ENCODE data around the gene TTF2. TPM values are rescaled to one million over a fixed set of nuclear protein-coding genes. Genes with fewer than 3 reads are reported as not detected.
A peak's percentile ranks its signal among the peaks of the same experiment; 100 is the strongest.

Gene TTF2
- total and polyA plus RNA-seq, 4 experiments from 2014 or later: 5.7 to 29.5 (median 20.2) TPM

DNA sequence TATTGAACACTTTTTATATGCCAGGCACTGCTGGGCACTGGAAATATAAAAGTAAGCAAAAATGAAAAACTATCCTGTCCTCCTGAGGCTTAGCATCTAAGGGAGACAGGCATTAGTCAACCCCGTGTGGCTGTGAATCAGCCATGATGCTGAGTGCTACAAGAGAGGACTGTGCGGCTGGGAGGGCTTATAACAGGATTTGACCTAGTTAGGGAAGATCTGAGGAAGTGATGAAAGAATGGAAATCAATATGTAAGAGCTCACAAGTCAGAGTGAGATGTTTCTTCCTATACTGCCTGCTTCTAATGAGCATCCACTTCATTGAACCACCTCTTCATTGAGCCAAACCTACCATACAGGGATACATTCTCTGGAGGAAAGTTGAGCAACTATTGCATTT lies 46.4 kb downstream of the TTF2 start:
- Mint-ChIP-seq H3K27me3 (no peaks in the 10 kb centered on the region), H3K4me1 (peaks cover 10 to 23% (median 14%) of the 10 kb centered on the region in 4 donors), H3K36me3 (peaks cover 19 to 26% of the 10 kb centered on the region in 2 donors), H3K4me3 (no peak overlapping the region), H3K27ac (peak overlapping the region in 1 of 7 donors; percentile 44), H3K9me3 (no peaks in the 10 kb centered on the region)
- intact Hi-C loops (cut with micrococcal nuclease): no loop called here
- Histone ChIP-seq H3K4me3 (ENCODE audit: low read length in 2 of 2) (no peak overlapping the region), H3K36me3 (ENCODE audit: insufficient read depth, low read length) (no peaks in the 10 kb centered on the region), H3K9me3 (ENCODE audit: control insufficient read depth in 1 of 2, low read length in 2 of 2) (no peaks in the 10 kb centered on the region), H3K4me1 (ENCODE audit: insufficient read depth, low read length) (no peaks in the 10 kb centered on the region), H3K27ac (ENCODE audit: low read depth, low read length) (no peak overlapping the region), H3K27me3 (ENCODE audit: insufficient read depth, low read length) (no peaks in the 10 kb centered on the region)
- peak in 1 of 5 donors; percentile 42 for DNase-seq
- ChIA-PET POLR2A (ENCODE audit: partially characterized antibody) (no interaction called here), CTCF (ENCODE audit: partially characterized antibody) (no interaction called here)

DNA sequence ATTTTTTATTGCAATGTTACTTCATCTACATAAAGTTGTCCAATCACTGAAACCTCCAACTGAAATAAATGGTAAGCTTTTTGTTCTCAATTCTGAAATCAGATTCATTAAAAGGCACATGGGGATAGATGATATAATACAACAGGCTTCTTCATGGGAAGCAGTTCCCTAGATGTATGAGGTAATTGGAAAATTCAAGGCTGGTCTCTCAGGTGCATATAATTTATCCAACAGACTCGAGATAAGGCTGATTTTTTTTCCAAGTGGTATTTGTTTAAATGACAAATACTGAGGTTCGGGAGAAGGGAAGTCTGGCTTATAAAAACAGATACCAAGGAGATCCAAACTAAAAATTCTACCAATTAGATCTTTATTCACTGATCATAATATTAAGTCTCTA lies 47.2 kb downstream of the TTF2 start:
- Histone ChIP-seq H3K4me3 (ENCODE audit: low read length in 2 of 2) (no peak overlapping the region), H3K36me3 (ENCODE audit: insufficient read depth, low read length) (no peaks in the 10 kb centered on the region), H3K27me3 (ENCODE audit: insufficient read depth, low read length) (no peaks in the 10 kb centered on the region), H3K4me1 (ENCODE audit: insufficient read depth, low read length) (no peaks in the 10 kb centered on the region), H3K9me3 (ENCODE audit: control insufficient read depth in 1 of 2, low read length in 2 of 2) (no peaks in the 10 kb centered on the region), H3K27ac (ENCODE audit: low read depth, low read length) (no peak overlapping the region)
- Mint-ChIP-seq H3K4me1 (peaks cover 10 to 23% (median 12%) of the 10 kb centered on the region in 4 donors), H3K27me3 (no peaks in the 10 kb centered on the region), H3K36me3 (peaks cover 11 to 18% of the 10 kb centered on the region in 2 donors), H3K9me3 (no peaks in the 10 kb centered on the region), H3K4me3 (no peak overlapping the region), H3K27ac (no peak overlapping the region)
- CTCF ChIA-PET (ENCODE audit: partially characterized antibody): no interaction called here
- no peak for DNase-seq
- POLR2A ChIA-PET (ENCODE audit: partially characterized antibody): no interaction called here
- intact Hi-C loops (cut with micrococcal nuclease): no loop called here

DNA sequence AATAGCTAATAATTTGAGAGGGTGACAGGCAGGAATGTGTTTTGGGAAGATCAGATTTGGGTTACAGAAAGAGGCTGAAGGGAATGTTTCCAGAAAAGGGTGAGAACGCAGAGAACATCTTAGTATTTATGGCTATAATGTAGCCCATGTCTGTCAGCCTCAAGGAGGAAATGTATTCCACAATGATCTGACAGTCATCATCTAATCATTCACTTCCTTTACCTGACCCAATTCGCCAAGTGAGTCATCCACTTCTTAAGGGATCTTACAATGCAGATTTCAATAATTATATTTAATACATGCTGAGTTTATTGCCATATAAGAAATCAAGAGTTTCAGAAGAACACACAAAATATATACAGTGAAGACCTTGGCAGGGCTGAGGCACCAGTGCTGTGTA lies 50.6 kb downstream of the TTF2 start:
- Mint-ChIP-seq H3K36me3 (peaks cover 0 to 3% of the 10 kb centered on the region in 2 donors), H3K4me1 (peaks cover 18 to 33% (median 21%) of the 10 kb centered on the region in 4 donors), H3K27ac (peak overlapping the region in 2 of 7 donors; percentile 24 to 72), H3K27me3 (no peaks in the 10 kb centered on the region), H3K9me3 (no peaks in the 10 kb centered on the region), H3K4me3 (no peak overlapping the region)
- ChIA-PET POLR2A (ENCODE audit: partially characterized antibody) (no interaction called here), CTCF (ENCODE audit: partially characterized antibody) (interaction anchor here (0.7 to 1.5 kb wide), 4 partner anchors 11 to 18 kb away, joined by 3 to 7 read pairs (median 6); no protein-coding TSS in a partner anchor)
- Histone ChIP-seq H3K36me3 (ENCODE audit: insufficient read depth, low read length) (no peaks in the 10 kb centered on the region), H3K27ac (ENCODE audit: low read depth, low read length) (no peak overlapping the region), H3K4me3 (ENCODE audit: low read length in 2 of 2) (no peak overlapping the region), H3K9me3 (ENCODE audit: control insufficient read depth in 1 of 2, low read length in 2 of 2) (no peaks in the 10 kb centered on the region), H3K27me3 (ENCODE audit: insufficient read depth, low read length) (no peaks in the 10 kb centered on the region), H3K4me1 (ENCODE audit: insufficient read depth, low read length) (peaks cover 11% of the 10 kb centered on the region)
- DNase-seq: no peak
- intact Hi-C loops (cut with micrococcal nuclease): no loop called here

DNA sequence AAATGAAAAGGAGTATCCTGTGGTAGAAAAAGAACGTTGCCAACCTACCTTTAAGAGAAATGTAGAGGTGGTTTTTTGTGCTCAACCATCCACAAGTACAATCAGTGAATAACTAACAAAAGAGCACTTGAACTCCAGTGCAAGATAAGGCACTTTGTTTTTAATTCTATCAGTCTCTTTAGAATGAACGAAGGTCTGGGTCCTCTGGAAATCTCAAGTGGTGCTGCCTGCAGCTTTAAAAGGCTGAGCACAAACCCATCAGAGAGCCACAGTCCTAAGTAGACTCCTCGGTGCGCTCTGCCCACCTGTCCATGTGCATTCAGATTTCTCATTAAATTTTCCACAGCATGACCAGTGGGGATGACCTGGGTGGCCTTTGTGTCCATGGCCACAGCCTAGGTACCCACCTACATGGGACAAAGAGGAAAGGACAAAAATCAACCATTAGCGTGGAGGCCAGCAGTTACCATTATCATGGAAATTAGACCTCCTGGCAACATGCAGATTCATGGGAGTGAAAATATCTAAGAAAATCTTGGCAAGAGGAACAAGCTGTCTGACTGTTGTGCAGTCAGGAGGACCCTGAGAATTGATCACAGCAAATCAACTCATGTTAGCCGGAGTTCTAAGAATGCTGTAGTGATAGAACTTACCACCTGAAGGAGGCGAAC lies 52.1 kb downstream of the TTF2 start:
- H3K4me3 Mint-ChIP-seq: no peak overlapping the region
- CTCF ChIA-PET (ENCODE audit: partially characterized antibody): interaction anchor here (1.3 kb wide), 1 partner anchor 10 kb away, joined by 7 read pairs; no protein-coding TSS in a partner anchor

DNA sequence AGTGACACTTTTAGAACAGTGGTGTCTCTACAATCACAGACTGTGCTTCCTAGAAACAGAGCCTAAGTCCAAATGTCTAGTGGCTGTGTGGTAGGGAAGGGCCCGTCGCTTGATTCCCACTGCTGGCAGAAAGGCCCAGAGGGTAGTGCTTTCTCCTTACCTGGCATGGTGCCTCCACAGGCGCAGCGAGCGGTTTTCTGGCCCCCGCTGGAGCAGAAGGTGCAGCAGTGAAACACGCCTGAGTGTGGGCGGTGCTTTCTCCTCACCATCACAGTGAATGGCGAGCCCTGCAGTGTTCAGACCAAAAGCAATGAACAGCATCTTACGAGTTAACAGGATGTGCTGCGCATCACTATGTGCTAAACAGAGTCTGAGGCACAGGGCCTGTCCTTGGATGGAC lies 53.1 kb downstream of the TTF2 start:
- Mint-ChIP-seq H3K36me3 (no peaks in the 10 kb centered on the region), H3K27ac (peak overlapping the region in 2 of 7 donors; percentile 7 to 21), H3K4me1 (peaks cover 14 to 28% (median 19%) of the 10 kb centered on the region in 4 donors), H3K27me3 (no peaks in the 10 kb centered on the region), H3K9me3 (no peaks in the 10 kb centered on the region), H3K4me3 (no peak overlapping the region)
- peaks cover 11% of the 10 kb centered on the region for H3K4me1 ChIP-seq (ENCODE audit: insufficient read depth, low read length)
- H3K27ac ChIP-seq (ENCODE audit: low read depth, low read length): no peak overlapping the region
- no peak overlapping the region for H3K4me3 ChIP-seq (ENCODE audit: low read length in 2 of 2)
- no peak for DNase-seq
- ChIA-PET POLR2A (ENCODE audit: partially characterized antibody) (no interaction called here), CTCF (ENCODE audit: partially characterized antibody) (interaction anchor here (1.6 to 3.5 kb wide), 2 partner anchors 9 to 15 kb away, joined by 7 to 24 read pairs; no protein-coding TSS in a partner anchor)
- H3K36me3 ChIP-seq (ENCODE audit: insufficient read depth, low read length): no peaks in the 10 kb centered on the region
- intact Hi-C loops (cut with micrococcal nuclease): no loop called here
- H3K27me3 ChIP-seq (ENCODE audit: insufficient read depth, low read length): no peaks in the 10 kb centered on the region
- no peaks in the 10 kb centered on the region for H3K9me3 ChIP-seq (ENCODE audit: control insufficient read depth in 1 of 2, low read length in 2 of 2)

More for the DNA sequence above, 52.1 kb downstream of the TTF2 start:
- peaks cover 11% of the 10 kb centered on the region for H3K4me1 ChIP-seq (ENCODE audit: insufficient read depth, low read length)
- no peaks in the 10 kb centered on the region for H3K27me3 Mint-ChIP-seq
- no peak overlapping the region for H3K4me3 ChIP-seq (ENCODE audit: low read length in 2 of 2)
- H3K4me1 Mint-ChIP-seq: peaks cover 14 to 28% (median 19%) of the 10 kb centered on the region in 4 donors
- no peak overlapping the region for H3K27ac ChIP-seq (ENCODE audit: low read depth, low read length)
- intact Hi-C loops (cut with micrococcal nuclease): no loop called here
- no peaks in the 10 kb centered on the region for H3K36me3 ChIP-seq (ENCODE audit: insufficient read depth, low read length)
- no peaks in the 10 kb centered on the region for H3K9me3 Mint-ChIP-seq
- POLR2A ChIA-PET (ENCODE audit: partially characterized antibody): no interaction called here
- no peak overlapping the region for H3K27ac Mint-ChIP-seq
- no peaks in the 10 kb centered on the region for H3K9me3 ChIP-seq (ENCODE audit: control insufficient read depth in 1 of 2, low read length in 2 of 2)
- H3K36me3 Mint-ChIP-seq: no peaks in the 10 kb centered on the region
- no peak for DNase-seq
- no peaks in the 10 kb centered on the region for H3K27me3 ChIP-seq (ENCODE audit: insufficient read depth, low read length)

GRCh38 chr1:117114877-117115276 lies 54.8 kb downstream of the TTF2 start:
- Mint-ChIP-seq H3K36me3 (no peaks in the 10 kb centered on the region), H3K4me1 (peaks cover 10 to 21% (median 15%) of the 10 kb centered on the region in 4 donors), H3K9me3 (no peaks in the 10 kb centered on the region), H3K27me3 (no peaks in the 10 kb centered on the region), H3K4me3 (no peak overlapping the region), H3K27ac (peak overlapping the region in 5 of 7 donors; percentile 1 to 83 (median 63))
- POLR2A ChIA-PET (ENCODE audit: partially characterized antibody): no interaction called here
- H3K9me3 ChIP-seq (ENCODE audit: control insufficient read depth in 1 of 2, low read length in 2 of 2): no peaks in the 10 kb centered on the region
- no peaks in the 10 kb centered on the region for H3K36me3 ChIP-seq (ENCODE audit: insufficient read depth, low read length)
- H3K4me3 ChIP-seq (ENCODE audit: low read length in 2 of 2): no peak overlapping the region
- DNase-seq: peak in 3 of 5 donors; percentile 17 to 27 (median 19)
- peaks cover 11% of the 10 kb centered on the region for H3K4me1 ChIP-seq (ENCODE audit: insufficient read depth, low read length)
- CTCF ChIA-PET (ENCODE audit: partially characterized antibody): interaction anchor here (0.7 to 3.5 kb wide), 3 partner anchors 13 to 402 kb away, joined by 3 to 24 read pairs (median 3); no protein-coding TSS in a partner anchor
- intact Hi-C loops (cut with micrococcal nuclease): no loop called here
- H3K27me3 ChIP-seq (ENCODE audit: insufficient read depth, low read length): no peaks in the 10 kb centered on the region
- H3K27ac ChIP-seq (ENCODE audit: low read depth, low read length): no peak overlapping the region

- no peaks in the 10 kb centered on the region for H3K27me3 Mint-ChIP-seq
- H3K9me3 ChIP-seq (ENCODE audit: control insufficient read depth in 1 of 2, low read length in 2 of 2): no peaks in the 10 kb centered on the region
- POLR2A ChIA-PET (ENCODE audit: partially characterized antibody): no interaction called here
Observed at GRCh38 chr1:117116090-117116783, 56.1 kb downstream of the TTF2 start.

More at GRCh38 chr1:117116090-117116783, 56.1 kb downstream of the TTF2 start:
- intact Hi-C loops (cut with micrococcal nuclease): no loop called here
- Histone ChIP-seq H3K27ac (ENCODE audit: low read depth, low read length) (no peak overlapping the region), H3K4me1 (ENCODE audit: insufficient read depth, low read length) (peaks cover 18% of the 10 kb centered on the region), H3K27me3 (ENCODE audit: insufficient read depth, low read length) (no peaks in the 10 kb centered on the region), H3K4me3 (ENCODE audit: low read length in 2 of 2) (no peak overlapping the region), H3K36me3 (ENCODE audit: insufficient read depth, low read length) (no peaks in the 10 kb centered on the region)
- peak overlapping the region in 1 of 7 donors; percentile 14 for H3K27ac Mint-ChIP-seq
- DNase-seq: no peak
- H3K4me3 Mint-ChIP-seq: no peak overlapping the region
- CTCF ChIA-PET (ENCODE audit: partially characterized antibody): interaction anchor here (0.8 to 3.5 kb wide), 2 partner anchors 12 to 977 kb away, joined by 3 to 24 read pairs; no protein-coding TSS in a partner anchor
- no peaks in the 10 kb centered on the region for H3K9me3 Mint-ChIP-seq
- H3K36me3 Mint-ChIP-seq: no peaks in the 10 kb centered on the region
- H3K4me1 Mint-ChIP-seq: peaks cover 10 to 19% (median 14%) of the 10 kb centered on the region in 4 donors

All from CD4-positive, alpha-beta memory T cell (primary cell).